C4-2B (cell line): ENCODE data around the gene NKD1.

ENCODE experiments used
- H3K27ac ChIP-seq: fragments of 450-650 bp; 2 replicates; pipeline ENCODE4 v1.5.1; 2017
- CTCF ChIP-seq: fragments of 450-650 bp; conservative IDR thresholded peaks from 2 replicates; pipeline ENCODE4 v1.5.1; 2017; ENCODE audit warnings: mild to moderate bottlenecking
- ZFX ChIP-seq: fragments of 450-650 bp; IDR thresholded peaks from 2 replicates; pipeline ENCODE4 v1.6.1; 2017

The NKD1 gene

DNA sequence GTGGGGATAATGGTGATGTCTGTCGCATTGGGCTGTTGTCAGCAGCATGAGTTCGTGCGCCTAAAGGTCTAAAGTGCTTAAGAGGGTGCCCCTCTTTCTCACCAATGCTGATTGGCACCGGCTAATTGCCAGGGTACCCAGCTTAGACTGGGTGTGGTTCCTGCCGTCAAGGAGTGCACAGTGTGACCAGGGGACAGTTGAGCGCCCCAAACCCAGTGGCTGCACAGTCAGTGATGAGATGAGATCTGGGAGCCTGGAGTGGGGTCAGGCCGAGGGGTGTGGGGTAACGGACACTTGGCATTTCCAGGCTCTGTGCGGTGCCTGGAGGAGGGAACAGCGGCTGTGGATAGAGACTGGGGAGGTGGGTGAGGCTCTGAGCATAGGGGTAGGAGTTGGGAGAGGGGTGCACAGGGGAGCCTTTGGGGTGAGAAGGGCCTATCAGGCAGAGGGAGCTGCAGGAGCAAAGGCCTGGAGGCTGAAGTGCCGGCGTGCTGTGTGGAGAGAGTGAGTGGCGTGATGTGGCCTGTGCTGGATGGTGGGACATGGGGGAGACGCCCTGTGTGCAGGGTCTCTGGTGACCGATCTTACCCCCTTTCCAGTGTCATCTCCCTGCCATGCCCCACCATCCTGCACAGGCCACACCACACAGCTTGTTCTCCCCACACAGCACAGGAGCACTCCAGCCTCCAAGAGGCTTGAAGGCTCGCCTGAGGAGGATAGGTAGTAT, 74.6 kb downstream of the NKD1 start:
- TF ChIP-seq CTCF: no peak
- TF ChIP-seq ZFX: no peak
- H3K27ac ChIP-seq: no peak overlapping the region

- TF ChIP-seq ZFX (no peak), CTCF (no peak)
- no peak overlapping the region for H3K27ac ChIP-seq
Measured at GRCh38 chr16:50624449-50624970, 76.3 kb downstream of the NKD1 start.

DNA sequence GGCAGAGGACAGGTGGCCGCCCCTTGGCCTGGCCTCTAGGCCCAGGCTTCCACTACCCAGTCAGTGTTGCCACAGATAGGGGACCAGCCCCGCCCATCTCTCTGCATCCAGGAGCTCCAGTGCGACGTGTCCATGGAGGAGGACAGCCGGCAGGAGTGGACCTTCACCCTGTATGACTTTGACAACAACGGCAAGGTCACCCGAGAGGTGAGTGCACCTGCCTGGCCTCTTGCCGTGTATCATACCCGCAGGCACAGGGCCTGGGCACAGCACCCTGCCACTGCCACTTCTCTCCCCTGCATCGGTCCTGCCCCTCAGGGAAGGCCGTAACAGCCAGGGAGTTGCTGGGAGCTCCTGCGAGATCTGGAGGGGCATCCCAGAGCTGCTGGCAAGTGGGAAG, 77.2 kb downstream of the NKD1 start:
- TF ChIP-seq CTCF: no peak
- no peak for TF ChIP-seq ZFX
- H3K27ac ChIP-seq: no peak overlapping the region

GRCh38 chr16:50626868-50627267, 78.7 kb downstream of the NKD1 start:
- TF ChIP-seq CTCF (no peak), ZFX (no peak)
- H3K27ac ChIP-seq: no peak overlapping the region

DNA sequence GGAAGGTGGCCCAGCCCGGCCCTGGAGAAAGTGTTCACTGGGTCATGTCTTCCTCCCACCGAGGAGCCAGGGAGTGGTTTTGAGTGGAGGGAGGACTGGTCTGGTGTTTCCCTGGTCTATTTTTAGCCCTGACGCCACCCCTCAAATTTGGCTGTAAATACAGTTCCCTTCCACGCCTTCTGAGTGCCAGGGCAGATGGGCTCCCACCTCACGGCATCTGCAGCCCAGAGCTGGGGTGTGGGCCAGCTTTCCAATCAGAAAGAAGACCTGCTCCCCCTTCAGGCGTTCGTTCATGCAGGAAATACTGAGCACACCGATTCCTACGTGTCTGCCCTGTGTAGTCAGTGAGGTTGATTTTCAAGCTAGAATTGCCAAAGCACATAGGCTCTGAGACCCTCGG, 79.2 kb downstream of the NKD1 start:
- TF ChIP-seq CTCF: no peak
- no peak for TF ChIP-seq ZFX
- no peak overlapping the region for H3K27ac ChIP-seq

DNA sequence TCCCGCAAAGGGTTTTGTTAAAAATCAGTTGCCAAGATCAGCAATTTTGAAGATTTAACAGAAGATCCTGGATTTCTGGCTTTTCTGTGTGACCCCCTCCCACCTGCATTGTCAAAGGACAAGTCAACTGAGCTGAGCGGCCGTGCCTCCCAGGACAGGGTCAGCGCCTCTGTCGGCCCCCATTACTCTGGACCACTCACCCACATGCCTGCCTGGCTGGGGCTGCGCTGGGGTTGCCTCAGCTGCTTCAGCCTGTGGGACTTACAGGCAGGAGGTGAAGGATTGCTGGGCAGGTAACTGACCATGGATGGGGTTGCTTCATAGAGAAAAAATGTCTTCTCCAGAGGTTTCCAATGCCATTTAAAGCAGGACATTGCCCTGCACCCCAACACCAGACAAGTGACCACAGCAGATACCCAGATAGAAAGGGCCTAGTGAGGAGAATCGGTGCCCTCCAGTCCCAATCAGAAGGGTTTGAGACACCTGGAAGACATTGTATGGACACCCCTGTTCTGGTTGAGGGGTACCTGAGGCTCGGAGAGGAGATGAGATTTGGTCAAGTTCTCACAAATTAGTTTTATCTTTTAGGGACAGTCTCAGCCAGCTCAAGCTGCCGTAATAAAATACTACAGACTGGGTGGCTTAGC, 80.1 kb downstream of the NKD1 start:
- no peak for TF ChIP-seq CTCF
- no peak for TF ChIP-seq ZFX
- H3K27ac ChIP-seq: no peak overlapping the region

DNA sequence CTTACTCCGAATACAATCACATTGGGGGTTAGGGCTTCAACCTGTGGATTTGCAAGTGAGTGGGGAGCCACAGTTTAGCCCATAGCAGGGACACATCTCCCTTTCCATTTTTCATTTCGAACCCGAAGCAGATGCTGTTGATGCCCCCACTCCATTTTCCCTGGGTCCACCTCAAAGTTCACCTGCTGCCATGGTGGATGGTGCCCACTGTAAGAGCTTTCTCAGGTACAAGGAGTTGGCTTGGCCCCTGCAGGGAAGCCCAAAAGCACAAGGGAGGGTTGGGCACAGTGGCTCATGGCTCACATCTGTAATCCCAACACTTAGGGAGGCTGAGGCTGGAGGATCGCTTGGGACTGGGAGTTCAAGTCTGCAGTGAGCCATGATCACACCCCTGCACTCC, 81.1 kb downstream of the NKD1 start:
- no peak for TF ChIP-seq CTCF
- no peak for TF ChIP-seq ZFX

More for the DNA sequence above, 81.1 kb downstream of the NKD1 start:
- no peak overlapping the region for H3K27ac ChIP-seq
